Neuron (in vitro differentiated cells): ENCODE data around the gene PPIL6.
A peak's percentile ranks its signal among the peaks of the same experiment; 100 is the strongest.

Experiments
- H2AFZ ChIP-seq: one replicate; pipeline ENCODE4 v1.6.1; 2013; ENCODE audit warnings: low read depth, mild to moderate bottlenecking, inconsistent platforms, low read length, moderate library complexity
- H3K27me3 ChIP-seq: one replicate; pipeline ENCODE4 v1.6.1; 2013; ENCODE audit warnings: low read length; ENCODE audit not compliant: insufficient read depth
- H3K36me3 ChIP-seq: one replicate; pipeline ENCODE4 v1.6.1; 2013; ENCODE audit warnings: low read length; ENCODE audit not compliant: insufficient read depth
- H3K4me1 ChIP-seq: one replicate; pipeline ENCODE4 v1.6.1; 2013; ENCODE audit warnings: low read length; ENCODE audit not compliant: insufficient read depth
- H3K4me3 ChIP-seq: 2 replicates; pipeline ENCODE4 v1.5.1; 2013; ENCODE audit warnings: mild to moderate bottlenecking, low read length, moderate library complexity
- H3K9me3 ChIP-seq: one replicate; pipeline ENCODE4 v1.6.1; 2013; ENCODE audit warnings: low read length

The PPIL6 gene

DNA sequence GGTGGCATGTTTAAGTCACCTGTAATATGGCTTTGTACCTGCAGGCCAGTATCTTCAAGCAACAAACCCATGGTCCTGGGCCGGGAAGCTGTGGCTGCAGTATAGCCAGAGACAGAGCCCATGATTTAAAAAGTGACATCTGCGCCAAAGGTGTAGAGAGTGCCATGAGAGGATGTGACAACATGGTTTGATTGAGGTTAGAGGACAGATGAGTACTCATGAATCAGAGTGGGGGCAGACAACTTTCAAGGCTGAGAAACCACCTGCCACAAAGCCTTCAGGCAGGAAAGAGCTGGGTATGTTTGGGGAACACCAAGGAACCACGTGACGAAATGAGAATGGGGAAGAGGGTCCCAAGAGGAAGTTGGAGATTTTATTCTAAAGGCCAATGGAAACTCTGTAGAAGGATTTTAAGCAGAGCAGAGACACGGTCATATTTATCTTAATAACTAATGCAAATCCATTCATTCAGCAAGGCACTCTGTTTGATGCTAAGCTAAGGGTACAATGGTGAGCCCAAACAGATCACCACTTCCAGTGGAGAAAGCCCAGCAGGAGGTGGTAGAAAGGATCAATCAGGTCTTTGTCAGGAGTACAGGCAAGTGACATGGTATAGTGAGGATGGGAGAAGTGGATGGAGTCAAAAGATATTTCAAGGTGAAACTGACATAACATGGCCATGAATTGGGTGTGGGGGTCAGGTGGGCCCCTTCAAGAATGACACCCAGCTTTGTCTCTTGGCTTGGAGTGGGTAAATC, 18.5 kb upstream of the PPIL6 start:
- Histone ChIP-seq H3K4me1 (peaks cover 15% of the 10 kb centered on the region), H3K27me3 (no peaks in the 10 kb centered on the region), H2AFZ (no peak overlapping the region), H3K4me3 (no peak overlapping the region), H3K36me3 (peaks cover 15% of the 10 kb centered on the region), H3K9me3 (no peaks in the 10 kb centered on the region)

DNA sequence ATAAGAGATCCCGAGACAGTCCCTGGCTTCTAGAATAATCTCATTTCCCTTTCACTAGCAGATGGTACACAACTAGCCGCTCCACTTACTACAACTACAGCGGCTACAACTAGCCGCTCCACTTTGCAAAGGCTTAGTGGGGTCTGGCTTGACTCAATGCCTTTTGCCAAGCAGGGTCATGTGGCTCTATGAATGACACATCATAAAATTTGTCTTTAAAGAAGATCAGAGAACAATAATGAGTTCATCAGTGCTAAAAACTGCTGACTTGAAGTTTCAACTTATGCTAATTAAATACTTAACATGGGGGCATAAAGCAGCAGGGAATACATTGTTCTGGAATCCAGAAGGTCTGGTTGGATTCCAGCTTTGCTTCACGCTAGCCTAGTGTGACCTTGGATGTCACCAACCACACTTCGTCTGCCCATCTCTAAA, 17.2 kb upstream of the PPIL6 start:
- Histone ChIP-seq H2AFZ (no peak overlapping the region), H3K36me3 (peaks cover 9% of the 10 kb centered on the region), H3K9me3 (no peaks in the 10 kb centered on the region), H3K27me3 (no peaks in the 10 kb centered on the region), H3K4me3 (no peak overlapping the region), H3K4me1 (peaks cover 15% of the 10 kb centered on the region)

DNA sequence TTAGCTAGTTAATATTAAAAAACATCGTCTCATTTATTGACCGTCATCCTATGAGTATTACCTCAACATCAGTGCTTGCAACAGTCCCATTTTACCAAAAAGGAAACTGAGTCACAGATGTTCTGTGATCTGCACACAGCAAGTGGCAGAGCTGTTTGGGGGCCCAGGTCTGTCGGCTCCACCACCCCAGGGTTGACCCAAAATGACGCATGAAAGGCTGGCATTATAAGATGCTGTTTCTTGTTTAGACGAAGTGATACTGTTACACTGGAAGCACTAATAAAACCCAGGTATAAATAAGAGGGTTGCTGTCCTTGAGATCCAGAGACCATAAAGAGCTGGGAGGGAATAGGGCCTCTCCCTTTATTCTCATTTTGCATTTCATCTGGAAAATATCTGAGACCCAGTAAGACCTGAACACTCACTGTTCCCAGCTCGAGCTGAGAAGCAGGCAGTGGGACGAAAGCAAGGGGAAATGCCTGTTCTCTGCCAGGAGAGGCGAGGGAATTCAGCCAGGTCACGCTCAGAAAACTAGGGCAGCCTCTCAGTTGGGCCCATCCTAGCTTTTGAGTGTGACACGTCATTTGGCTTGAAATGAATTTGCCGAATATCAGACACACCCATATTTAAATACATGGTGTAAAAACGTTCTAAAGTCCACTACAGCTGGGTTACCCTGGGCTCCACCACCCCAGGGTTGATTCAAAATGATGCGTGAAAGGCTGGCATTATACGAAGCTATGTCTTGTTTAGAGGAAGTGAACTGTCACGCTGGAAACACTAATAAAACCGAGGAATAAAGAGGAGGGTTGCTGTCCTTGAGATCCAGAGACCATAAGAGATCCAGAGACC, 16.5 kb upstream of the PPIL6 start:
- Histone ChIP-seq H2AFZ (no peak overlapping the region), H3K4me3 (peak overlapping the region; percentile 54), H3K36me3 (peaks cover 9% of the 10 kb centered on the region), H3K9me3 (no peaks in the 10 kb centered on the region), H3K27me3 (no peaks in the 10 kb centered on the region), H3K4me1 (peaks cover 15% of the 10 kb centered on the region)

DNA sequence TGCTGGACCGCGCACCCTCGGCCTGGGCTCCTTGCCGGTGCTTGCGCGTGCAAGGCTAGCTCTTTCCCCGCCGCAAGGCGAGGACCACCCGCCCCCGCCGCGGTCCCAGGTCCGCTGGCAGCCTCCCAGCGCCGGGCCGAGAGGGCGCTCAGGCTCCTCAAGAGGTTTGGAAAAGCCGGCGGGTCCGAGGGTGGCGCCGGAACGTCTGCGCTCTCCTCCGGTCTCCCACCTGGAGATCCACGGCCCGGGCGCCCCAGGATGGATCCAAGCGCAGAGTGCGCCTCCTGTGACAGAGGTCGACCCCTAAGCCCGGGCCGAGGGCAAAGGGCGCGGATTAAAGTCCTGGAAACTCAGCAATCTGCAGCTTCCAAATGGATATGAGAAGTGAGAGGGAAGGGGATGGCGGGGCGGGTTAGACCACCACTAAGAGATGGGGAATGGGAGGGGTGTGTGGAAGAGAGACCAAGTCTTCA, 15.7 kb upstream of the PPIL6 start:
- Histone ChIP-seq H3K27me3 (no peaks in the 10 kb centered on the region), H3K4me1 (peaks cover 15% of the 10 kb centered on the region), H3K9me3 (no peaks in the 10 kb centered on the region), H3K4me3 (peak overlapping the region; percentile 54), H2AFZ (peak overlapping the region; percentile 24), H3K36me3 (peaks cover 10% of the 10 kb centered on the region)

DNA sequence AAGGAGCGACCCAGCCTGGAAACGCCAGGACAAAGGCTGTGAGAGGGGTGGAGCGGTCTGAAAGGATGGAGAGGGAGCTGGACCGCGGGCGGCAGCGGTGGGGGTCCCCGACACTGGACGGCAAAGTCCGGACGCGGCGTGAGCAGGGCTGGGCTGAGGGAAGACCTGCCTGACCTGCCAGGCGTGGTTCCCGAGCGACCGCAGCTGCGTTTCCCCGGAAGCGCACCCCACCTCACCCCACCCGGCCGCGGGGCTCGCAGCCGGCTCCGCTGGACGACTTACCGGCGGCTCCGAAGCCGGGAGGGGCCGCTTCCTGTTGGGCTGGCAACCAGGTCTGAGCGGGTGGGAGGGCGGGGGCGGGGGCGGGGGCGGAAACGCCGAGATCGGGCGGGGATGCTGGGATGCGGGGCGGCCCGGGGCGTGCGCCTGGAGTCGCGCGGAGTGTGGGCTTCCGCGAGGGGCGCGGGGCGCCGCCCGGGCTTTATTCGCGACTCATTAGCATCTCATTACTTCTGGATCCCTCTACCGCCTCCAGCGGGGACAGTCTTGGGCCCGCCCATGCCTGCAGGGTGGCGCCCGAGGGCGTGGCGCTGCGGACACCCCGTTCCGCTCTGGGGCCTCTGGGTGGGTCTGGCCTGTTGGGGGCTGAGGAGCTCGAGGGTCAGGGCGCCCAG, 15.1 kb upstream of the PPIL6 start, which contains the start of gene MICAL1:
Gene MICAL1, minus strand, starts transcription at position 336 of the 674 bp plus-strand sequence. CDS start 1,576 bp downstream, outside the sequence.
- H3K4me1 ChIP-seq, result peaks cover 15% of the 10 kb centered on the region
- peak within 1 kb of the TSS; percentile 54 for H3K4me3 ChIP-seq
- H3K9me3 ChIP-seq, result no peaks in the 10 kb centered on the region
- peak within 1 kb of the TSS; percentile 85 for H2AFZ ChIP-seq
- H3K36me3 ChIP-seq, result peaks cover 13% of the 10 kb centered on the region
- no peaks in the 10 kb centered on the region for H3K27me3 ChIP-seq

DNA sequence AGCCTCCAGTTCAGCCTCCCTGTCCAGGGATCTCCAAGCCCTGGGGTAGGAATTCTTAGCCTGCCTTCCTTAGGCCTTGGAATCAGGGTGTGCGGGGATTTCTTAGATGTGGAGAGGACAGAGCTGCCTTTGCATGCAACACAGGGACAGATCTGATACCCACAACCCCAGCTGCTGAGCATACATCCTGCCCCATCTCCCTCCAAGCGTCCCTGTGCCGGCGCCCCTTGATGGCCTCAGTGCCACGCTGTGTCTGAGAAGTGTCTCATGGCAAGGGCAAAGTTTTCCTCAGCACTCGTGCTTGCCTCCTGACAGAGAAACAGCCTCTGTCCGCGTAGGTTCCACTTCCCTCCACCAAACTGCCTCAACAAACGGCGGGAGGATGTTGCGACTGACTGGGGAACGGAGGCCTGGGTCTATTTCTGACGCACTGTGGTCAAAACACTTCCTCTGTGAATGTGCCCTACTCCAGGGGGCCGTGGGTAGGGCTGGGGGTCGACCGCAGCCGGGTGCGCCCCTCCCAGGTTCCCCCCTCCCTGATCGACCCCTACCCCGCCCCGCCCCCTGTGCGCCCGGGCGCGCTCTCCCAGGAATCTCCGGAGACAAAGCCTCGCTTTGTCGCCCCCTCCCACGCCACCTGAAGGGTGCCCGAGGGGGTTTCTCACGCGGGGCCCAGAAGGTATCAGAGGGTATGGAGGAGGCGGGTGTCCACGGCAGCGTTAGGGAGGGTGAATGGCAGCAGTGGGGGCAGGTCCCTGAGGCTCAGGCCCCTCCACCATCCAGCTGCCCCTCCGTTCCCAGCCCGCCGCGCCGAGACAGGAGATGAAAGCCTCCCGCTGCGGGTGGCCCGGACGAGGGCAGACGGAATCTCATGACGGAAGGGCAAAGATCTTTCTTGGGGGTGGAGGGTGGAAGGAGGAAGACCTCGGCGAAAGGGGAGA, 14.3 kb upstream of the PPIL6 start:
- no peaks in the 10 kb centered on the region for H3K27me3 ChIP-seq
- peaks cover 13% of the 10 kb centered on the region for H3K36me3 ChIP-seq
- H3K9me3 ChIP-seq, result no peaks in the 10 kb centered on the region
- peaks cover 15% of the 10 kb centered on the region for H3K4me1 ChIP-seq
- H3K4me3 ChIP-seq, result peak overlapping the region; percentile 54
- peak overlapping the region; percentile 85 for H2AFZ ChIP-seq

DNA sequence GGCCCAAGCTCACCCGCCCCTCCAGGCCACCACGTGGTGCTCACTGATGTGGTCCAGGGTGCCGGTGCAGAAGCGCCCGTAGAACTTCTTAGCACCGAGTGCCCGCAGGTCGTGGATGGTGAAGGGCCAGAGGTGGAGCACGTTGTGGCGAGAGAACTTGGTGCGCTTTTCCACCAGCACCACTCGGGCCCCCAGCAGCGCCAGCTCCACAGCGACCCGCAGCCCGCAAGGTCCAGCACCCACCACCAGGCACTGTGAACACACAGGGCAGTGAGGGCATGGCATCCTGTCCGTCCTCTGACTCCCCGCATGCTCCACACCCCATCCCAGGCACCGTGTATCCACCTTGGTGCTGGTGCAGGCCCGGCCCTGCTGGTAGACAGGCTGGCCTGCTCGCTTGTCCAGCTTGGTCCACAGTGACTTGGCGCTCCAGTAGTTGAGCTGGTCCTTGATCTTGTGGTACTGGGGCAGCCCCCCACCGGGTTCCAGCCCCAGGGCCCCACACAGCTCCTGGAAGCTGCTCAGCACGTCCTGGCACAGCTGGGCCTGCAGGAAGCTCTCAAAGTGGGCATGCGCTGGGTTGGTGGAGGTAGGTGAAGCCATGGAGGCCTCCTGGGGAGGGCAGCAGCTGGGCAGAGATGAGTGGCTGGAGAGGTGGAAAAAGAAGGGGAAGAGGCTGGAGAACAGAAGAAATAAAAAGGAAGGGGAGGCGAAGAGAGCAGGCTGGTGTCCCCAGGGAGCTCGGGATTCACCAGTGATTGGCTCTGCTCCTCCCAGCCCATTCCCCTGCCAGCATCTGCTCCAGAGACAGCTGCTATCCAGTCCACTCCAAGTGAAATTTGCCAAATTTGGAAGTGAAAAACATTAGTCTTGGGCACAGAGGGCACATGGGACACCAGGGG, 13.4 kb upstream of the PPIL6 start:
- H2AFZ ChIP-seq, result no peak overlapping the region
- H3K36me3 ChIP-seq, result peaks cover 13% of the 10 kb centered on the region
- H3K4me3 ChIP-seq, result no peak overlapping the region
- peaks cover 15% of the 10 kb centered on the region for H3K4me1 ChIP-seq
- no peaks in the 10 kb centered on the region for H3K27me3 ChIP-seq
- no peaks in the 10 kb centered on the region for H3K9me3 ChIP-seq

DNA sequence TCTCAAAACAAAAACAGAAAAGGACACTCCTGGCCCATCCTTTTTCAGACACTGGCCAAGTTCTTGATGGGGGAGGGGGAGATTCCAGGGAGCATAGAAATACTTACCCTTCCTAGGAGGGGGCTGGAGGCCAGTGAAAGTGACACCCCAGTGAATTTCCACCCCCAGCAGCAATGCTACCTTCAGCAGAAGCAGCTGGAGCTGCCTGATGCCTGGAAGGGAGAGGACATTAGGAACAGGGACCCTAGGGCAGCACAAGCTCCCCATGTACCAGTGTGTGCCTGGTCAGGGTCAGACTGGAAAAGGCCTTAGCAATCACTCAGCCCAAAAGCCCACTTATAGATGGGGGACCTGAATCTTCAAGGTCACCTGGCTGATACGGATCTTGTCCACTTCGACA, 12.7 kb upstream of the PPIL6 start:
- no peak overlapping the region for H2AFZ ChIP-seq
- H3K36me3 ChIP-seq, result peaks cover 13% of the 10 kb centered on the region
- peaks cover 15% of the 10 kb centered on the region for H3K4me1 ChIP-seq
- no peaks in the 10 kb centered on the region for H3K9me3 ChIP-seq
- no peak overlapping the region for H3K4me3 ChIP-seq
- no peaks in the 10 kb centered on the region for H3K27me3 ChIP-seq

DNA sequence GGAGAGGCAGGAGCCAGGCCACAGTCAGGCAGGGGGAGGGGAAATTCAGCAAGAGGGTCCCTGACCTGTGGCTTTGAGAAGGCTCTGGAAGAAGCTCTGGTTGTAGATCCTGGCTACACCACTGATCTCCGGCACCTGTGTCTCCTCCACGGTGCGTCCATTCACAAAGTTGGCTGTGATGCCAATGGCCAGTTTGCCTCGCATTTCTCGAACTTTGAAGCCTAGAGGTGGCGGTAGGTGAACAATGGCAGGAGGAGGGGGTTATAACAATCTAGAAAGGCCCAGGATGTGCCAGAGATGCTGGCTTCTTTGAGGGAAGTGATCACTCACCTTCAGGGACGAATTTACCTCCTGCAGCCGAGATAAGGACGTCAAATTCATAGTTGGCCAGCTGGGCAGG, 11.8 kb upstream of the PPIL6 start:
- Histone ChIP-seq H3K27me3 (no peaks in the 10 kb centered on the region), H3K36me3 (peaks cover 13% of the 10 kb centered on the region), H3K9me3 (no peaks in the 10 kb centered on the region), H2AFZ (no peak overlapping the region), H3K4me3 (no peak overlapping the region), H3K4me1 (peaks cover 10% of the 10 kb centered on the region)

DNA sequence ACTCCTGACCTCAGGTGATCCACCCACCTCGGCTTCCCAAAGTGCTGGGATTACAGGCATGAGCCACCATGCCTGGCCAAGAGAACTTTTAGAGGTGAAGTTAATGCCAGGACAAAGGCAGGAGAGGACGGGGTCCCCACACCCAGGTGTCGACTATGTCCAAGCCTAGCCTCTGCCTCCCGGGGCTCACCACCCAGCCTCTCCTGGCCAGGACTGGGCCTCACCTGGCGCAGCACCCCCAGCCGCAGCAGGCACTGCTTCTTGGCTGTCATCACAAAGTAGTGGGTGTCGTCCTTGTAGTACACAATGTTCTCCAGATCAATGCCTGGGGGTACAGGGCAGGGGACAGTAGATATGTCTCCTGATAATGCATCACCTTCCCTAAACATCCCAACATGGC, 10.9 kb upstream of the PPIL6 start:
- Histone ChIP-seq H3K27me3 (no peaks in the 10 kb centered on the region), H2AFZ (no peak overlapping the region), H3K4me1 (peaks cover 6% of the 10 kb centered on the region), H3K9me3 (no peaks in the 10 kb centered on the region), H3K36me3 (peaks cover 18% of the 10 kb centered on the region), H3K4me3 (no peak overlapping the region)

DNA sequence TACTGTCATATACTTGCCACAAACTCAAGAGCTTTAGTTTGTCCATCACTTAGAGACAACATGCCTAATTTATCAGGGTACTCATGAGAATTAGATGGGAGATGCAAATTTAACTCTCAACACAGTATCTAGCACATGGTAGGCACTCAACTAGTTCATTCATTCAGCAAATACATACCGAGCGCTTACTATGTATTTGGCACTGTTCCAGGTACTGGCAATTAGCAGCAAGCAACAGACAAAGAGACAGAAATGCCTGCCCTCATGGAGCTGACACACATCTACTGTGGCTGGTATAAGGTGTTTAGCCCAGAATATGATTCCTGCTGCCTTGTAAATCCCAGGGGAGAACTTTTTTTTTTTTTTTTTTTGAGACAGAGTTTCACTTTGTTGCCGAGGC, 10.4 kb upstream of the PPIL6 start:
- Histone ChIP-seq H3K9me3 (no peaks in the 10 kb centered on the region), H3K4me3 (no peak overlapping the region), H3K27me3 (no peaks in the 10 kb centered on the region), H3K36me3 (peaks cover 21% of the 10 kb centered on the region), H2AFZ (no peak overlapping the region), H3K4me1 (peaks cover 4% of the 10 kb centered on the region)
